Gastroesophageal sphincter (tissue), 4 donors: ENCODE measurements around the gene TEX48. TPM values are rescaled to one million over a fixed set of nuclear protein-coding genes. Genes with fewer than 3 reads are reported as not detected.

Experiments
- ATAC-seq: fragments of 150-250 bp; one replicate; pipeline ENCODE4 v1.9.1; 2016; ENCODE audit warnings: mild to moderate bottlenecking, moderate library complexity
- H3K27ac ChIP-seq, 4 donors: fragments of 200-600 bp; sonication (generic) in 3 of 4; 1 replicate in 3 of 4; 2 replicates in 1 of 4; pipeline ENCODE4 v1.5.1; 2016 to 2019
- H3K27me3 ChIP-seq: fragments of 200-600 bp; sonication (generic); one replicate; pipeline ENCODE4 v1.5.1; 2019
- H3K36me3 ChIP-seq, 2 donors: fragments of 200-600 bp; sonication (generic); one replicate each; pipeline ENCODE4 v1.5.1; 2019; ENCODE audit warnings: control low read depth in 1 of 2
- H3K4me1 ChIP-seq, 3 donors: fragments of 200-600 bp; sonication (generic); 1 replicate in 2 of 3; 2 replicates in 1 of 3; pipeline ENCODE4 v1.5.1; 2016 to 2019; ENCODE audit warnings: control low read depth in 2 of 3
- H3K4me3 ChIP-seq, 2 donors: fragments of 200-600 bp; sonication (generic); one replicate each; pipeline ENCODE4 v1.5.1; 2019; ENCODE audit warnings: mild to moderate bottlenecking in 1 of 2, moderate library complexity in 1 of 2
- H3K9me3 ChIP-seq, 3 donors: fragments of 200-600 bp; sonication (generic); one replicate each; pipeline ENCODE4 v1.5.1; 2017 to 2019; ENCODE audit warnings: control low read depth in 2 of 3
- EP300 ChIP-seq: sonication (generic); formaldehyde crosslinking; IDR thresholded peaks from one replicate; pipeline ENCODE4 v1.6.1; 2017; ENCODE audit warnings: antibody characterized with exemption, mild to moderate bottlenecking
- POLR2A ChIP-seq, 2 donors: fragments of 450-650 bp; IDR thresholded peaks; one replicate each; pipeline ENCODE4 v1.6.1; 2017; ENCODE audit warnings: antibody characterized with exemption in 2 of 2, mild to moderate bottlenecking in 2 of 2, moderate library complexity in 1 of 2
- POLR2AphosphoS5 ChIP-seq: sonication (generic); formaldehyde crosslinking; IDR thresholded peaks from one replicate; pipeline ENCODE4 v1.6.1; 2017; ENCODE audit warnings: antibody characterized with exemption
- WGBS, 2 donors: methylation state at CpG; one replicate each; pipeline ENCODE4 v1.1.5; 2018; ENCODE audit warnings: low coverage in 1 of 2; 5-methylcytosine and 5-hydroxymethylcytosine counted together
- total RNA-seq, 4 donors: library from RNA; depleted of rRNA; stranded (reverse); fragments of >200 nt; gene quantifications; one replicate each; pipeline ENCODE4 v1.1.0, GENCODE V29; 2016
- TF ChIP-seq, protein P1 (sequence below), 4 experiments: fragments of 200-600 bp in 2 of 4; fragments of 450-650 bp in 2 of 4; sonication (generic) in 1 of 4; IDR thresholded peaks; one replicate each; pipeline ENCODE4 v1.5.1; 2017 to 2019; ENCODE audit warnings: antibody characterized with exemption in 4 of 4, mild to moderate bottlenecking in 2 of 4, moderate library complexity in 2 of 4

The TEX48 gene
- total RNA-seq, 4 donors from 2014 or later: not detected

DNA sequence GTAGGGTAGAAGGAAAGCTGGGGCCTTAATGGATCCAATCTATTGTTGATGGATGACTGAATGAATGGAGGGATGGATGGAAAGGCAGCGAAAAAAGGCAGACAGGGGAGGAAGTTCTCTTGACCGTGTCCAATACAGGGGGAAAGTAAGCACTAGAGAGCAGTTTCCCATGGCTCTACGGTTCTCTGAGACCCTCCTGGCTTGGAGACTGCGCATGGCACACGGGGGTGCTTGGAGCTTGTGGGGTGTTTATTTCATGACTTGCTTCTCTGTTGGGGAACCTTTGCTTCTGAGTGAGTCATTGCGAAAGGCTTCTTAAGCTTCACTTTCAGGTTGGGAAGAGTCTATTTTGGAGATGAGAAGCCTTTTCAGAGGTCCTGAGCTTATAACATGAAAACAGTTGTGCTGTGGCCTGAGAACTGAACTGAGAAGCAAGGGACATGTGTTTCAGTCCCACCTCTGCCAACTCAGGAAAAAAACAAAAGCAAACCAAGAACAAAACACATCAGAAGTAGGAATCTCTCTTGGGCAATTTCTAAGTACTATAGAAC lies 12.8 kb upstream of the TEX48 start:
- H3K9me3 ChIP-seq: peaks cover 0 to 5% (median 0%) of the 10 kb centered on the region in 3 donors
- H3K27ac ChIP-seq: no peak overlapping the region
- no peak for ATAC-seq
- H3K27me3 ChIP-seq: no peaks in the 10 kb centered on the region
- TF ChIP-seq POLR2A (IDR thresholded peaks at IDR 0.05) (no peak), EP300 (no peak), POLR2AphosphoS5 (no peak)
- TF ChIP-seq, protein P1, sequence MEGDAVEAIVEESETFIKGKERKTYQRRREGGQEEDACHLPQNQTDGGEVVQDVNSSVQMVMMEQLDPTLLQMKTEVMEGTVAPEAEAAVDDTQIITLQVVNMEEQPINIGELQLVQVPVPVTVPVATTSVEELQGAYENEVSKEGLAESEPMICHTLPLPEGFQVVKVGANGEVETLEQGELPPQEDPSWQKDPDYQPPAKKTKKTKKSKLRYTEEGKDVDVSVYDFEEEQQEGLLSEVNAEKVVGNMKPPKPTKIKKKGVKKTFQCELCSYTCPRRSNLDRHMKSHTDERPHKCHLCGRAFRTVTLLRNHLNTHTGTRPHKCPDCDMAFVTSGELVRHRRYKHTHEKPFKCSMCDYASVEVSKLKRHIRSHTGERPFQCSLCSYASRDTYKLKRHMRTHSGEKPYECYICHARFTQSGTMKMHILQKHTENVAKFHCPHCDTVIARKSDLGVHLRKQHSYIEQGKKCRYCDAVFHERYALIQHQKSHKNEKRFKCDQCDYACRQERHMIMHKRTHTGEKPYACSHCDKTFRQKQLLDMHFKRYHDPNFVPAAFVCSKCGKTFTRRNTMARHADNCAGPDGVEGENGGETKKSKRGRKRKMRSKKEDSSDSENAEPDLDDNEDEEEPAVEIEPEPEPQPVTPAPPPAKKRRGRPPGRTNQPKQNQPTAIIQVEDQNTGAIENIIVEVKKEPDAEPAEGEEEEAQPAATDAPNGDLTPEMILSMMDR (IDR thresholded peaks at IDR 0.05): no peak
- no peaks in the 10 kb centered on the region for H3K4me1 ChIP-seq
- H3K36me3 ChIP-seq: no peaks in the 10 kb centered on the region
- H3K4me3 ChIP-seq: no peak overlapping the region
- WGBS, 2 donors: 82 to 89% methylated on average over 2 to 6 of the region's 6 CpGs

DNA sequence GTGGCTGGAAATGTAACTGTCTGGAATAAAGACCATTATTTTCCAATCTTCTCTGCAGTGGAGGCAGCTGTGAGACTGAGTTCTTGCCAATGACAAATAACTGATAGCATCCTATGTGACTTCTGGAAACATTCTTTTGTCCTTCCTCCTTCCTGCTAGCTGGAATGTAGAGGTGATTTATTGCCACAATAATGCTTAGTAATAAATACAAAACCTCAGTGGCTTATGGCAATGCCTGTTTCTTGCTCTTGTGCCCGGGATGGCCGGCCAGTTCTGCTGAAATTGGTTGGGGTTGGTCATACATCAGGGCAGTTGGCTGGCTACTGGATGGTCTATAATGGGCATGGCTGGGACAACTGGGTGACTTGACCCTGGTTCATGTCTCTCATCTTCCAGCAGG lies 12.2 kb upstream of the TEX48 start:
- Histone ChIP-seq H3K27me3 (no peaks in the 10 kb centered on the region), H3K36me3 (no peaks in the 10 kb centered on the region), H3K4me1 (no peaks in the 10 kb centered on the region), H3K9me3 (no peaks in the 10 kb centered on the region), H3K27ac (no peak overlapping the region), H3K4me3 (no peak overlapping the region)
- 71 to 76% methylated on average over 2 of the region's 2 CpGs for WGBS, 2 donors
- TF ChIP-seq POLR2A (IDR thresholded peaks at IDR 0.05): no peak
- TF ChIP-seq, protein P1 (IDR thresholded peaks at IDR 0.05): no peak
- TF ChIP-seq POLR2AphosphoS5: no peak
- no peak for TF ChIP-seq EP300
- no peak for ATAC-seq

DNA sequence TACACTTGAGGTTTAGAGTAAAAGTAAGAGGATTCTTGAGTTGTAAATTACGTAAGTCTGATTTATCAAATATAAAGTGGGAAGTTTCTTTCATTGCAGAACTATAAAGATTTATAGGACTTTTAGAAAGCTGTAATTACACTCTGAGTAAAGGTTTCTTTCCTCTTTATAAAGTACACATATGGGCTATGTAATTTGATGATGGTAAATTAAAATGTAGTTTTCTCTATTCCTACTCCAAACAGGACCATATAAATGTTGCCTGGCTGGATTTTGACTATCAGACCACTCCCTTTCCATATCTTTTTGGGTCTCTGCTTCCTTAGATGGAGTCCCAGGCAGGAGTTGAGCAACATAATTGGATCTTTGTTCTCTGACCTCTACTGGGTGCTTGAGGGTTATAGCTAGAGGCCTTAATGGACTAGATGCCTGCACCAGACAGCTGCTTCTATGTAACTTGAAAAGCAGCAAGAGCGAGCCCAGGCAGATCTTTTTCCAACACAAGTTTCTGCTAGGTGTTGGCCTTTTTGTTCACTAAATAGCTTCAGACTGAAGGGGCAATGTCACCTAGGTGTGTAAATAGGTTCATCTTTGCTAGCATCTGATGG lies 11.4 kb upstream of the TEX48 start:
- Histone ChIP-seq H3K4me1 (no peaks in the 10 kb centered on the region), H3K36me3 (no peaks in the 10 kb centered on the region), H3K4me3 (no peak overlapping the region), H3K27me3 (no peaks in the 10 kb centered on the region), H3K27ac (no peak overlapping the region), H3K9me3 (no peaks in the 10 kb centered on the region)
- TF ChIP-seq, protein P1 (IDR thresholded peaks at IDR 0.05): no peak
- TF ChIP-seq POLR2AphosphoS5: no peak
- no peak for TF ChIP-seq POLR2A (IDR thresholded peaks at IDR 0.05)
- no peak for TF ChIP-seq EP300
- 40 to 64% methylated on average over 1 to 2 of the region's 2 CpGs for WGBS, 2 donors
- no peak for ATAC-seq

DNA sequence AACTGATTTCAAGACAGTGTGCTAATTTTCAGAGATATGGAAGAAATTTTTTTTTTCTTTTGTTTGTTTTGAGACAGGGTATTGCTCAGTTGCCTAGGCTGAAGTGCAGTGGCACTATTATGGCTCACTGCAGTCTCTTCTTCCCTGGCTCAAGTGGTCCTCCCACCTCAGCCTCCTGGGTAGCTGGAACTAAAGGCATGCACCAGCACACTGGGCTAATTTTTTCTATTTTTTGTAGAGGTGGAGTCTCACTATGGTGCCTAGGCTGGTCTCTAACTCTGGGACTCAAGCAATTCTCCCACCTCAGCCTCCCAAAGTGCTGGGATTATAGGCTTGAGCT lies 9.9 kb upstream of the TEX48 start:
- TF ChIP-seq POLR2AphosphoS5 (no peak), EP300 (no peak), POLR2A (IDR thresholded peaks at IDR 0.05) (no peak)
- TF ChIP-seq, protein P1 (IDR thresholded peaks at IDR 0.05): no peak
- no peaks in the 10 kb centered on the region for H3K27me3 ChIP-seq
- no peak overlapping the region for H3K4me3 ChIP-seq
- no peaks in the 10 kb centered on the region for H3K4me1 ChIP-seq
- no peak overlapping the region for H3K27ac ChIP-seq
- H3K9me3 ChIP-seq: no peaks in the 10 kb centered on the region
- ATAC-seq: no peak
- no peaks in the 10 kb centered on the region for H3K36me3 ChIP-seq
